ENCODE measurements around the gene RAB29.

RAB29 gene

DNA sequence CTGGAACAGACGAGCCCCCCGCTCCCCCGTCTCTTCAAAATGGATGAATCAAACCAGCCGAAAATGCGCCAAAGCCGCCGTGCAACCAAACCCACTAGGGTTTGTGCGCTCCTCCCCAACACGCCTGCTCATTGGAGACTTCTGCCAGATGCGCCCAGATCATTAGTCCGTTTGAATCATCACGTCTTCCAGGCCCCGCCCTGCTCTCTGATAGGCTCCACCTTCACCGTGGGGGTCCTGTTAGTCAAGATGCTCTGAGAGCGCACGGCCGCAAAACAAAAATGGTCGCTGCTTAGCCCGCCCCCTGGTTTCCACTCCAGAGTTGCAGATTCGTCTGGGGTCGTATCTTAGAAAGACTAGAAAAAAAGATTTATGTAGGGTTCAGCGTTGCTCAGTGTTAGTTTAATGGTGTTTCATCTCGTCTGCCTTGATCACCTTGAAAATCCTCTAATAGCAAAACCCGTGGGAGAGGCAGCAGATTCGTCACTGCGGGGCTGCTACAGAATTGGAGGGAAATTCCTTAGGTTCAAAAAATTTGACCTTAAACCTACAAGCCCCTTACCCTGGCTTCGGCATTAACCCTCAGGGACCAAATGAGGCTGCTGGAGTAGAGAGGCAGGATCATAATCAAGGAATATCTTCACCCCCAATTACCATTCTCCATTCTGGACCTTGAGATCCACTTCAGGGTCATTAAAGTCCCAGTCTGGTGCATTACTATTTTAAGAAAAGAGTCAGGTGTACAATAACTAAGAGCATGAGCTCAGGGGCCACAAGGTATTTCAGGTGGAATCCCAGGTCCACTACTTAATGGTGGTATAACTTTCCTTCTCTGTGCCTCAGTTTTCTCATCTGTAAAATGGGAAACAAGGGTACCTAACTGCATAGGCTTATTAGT lies 24.9 kb downstream of the RAB29 start, which contains the start of gene NUCKS1 (continued):
- TF ChIP-seq, protein P1, sequence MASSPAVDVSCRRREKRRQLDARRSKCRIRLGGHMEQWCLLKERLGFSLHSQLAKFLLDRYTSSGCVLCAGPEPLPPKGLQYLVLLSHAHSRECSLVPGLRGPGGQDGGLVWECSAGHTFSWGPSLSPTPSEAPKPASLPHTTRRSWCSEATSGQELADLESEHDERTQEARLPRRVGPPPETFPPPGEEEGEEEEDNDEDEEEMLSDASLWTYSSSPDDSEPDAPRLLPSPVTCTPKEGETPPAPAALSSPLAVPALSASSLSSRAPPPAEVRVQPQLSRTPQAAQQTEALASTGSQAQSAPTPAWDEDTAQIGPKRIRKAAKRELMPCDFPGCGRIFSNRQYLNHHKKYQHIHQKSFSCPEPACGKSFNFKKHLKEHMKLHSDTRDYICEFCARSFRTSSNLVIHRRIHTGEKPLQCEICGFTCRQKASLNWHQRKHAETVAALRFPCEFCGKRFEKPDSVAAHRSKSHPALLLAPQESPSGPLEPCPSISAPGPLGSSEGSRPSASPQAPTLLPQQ (tag by site-specific recombination; IDR thresholded peaks at IDR 0.05) = peak; percentile 89
- TF ChIP-seq, protein P2, sequence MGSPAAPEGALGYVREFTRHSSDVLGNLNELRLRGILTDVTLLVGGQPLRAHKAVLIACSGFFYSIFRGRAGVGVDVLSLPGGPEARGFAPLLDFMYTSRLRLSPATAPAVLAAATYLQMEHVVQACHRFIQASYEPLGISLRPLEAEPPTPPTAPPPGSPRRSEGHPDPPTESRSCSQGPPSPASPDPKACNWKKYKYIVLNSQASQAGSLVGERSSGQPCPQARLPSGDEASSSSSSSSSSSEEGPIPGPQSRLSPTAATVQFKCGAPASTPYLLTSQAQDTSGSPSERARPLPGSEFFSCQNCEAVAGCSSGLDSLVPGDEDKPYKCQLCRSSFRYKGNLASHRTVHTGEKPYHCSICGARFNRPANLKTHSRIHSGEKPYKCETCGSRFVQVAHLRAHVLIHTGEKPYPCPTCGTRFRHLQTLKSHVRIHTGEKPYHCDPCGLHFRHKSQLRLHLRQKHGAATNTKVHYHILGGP (tag by site-specific recombination; IDR thresholded peaks at IDR 0.05) = no peak; the same call in 1 of the 2 replicates
- TF ChIP-seq GLI2 (tag by site-specific recombination; IDR thresholded peaks at IDR 0.05; ENCODE audit: borderline replicate concordance, low read depth) = no peak
- TF ChIP-seq SCRT1 (tag by site-specific recombination; IDR thresholded peaks at IDR 0.05; ENCODE audit: borderline replicate concordance) = no peak
- TF ChIP-seq ZNF184 (tag by site-specific recombination; IDR thresholded peaks at IDR 0.05) = 0 out of 2 replicates have a peak, but pooled peaks have one; percentile 11
- TF ChIP-seq MYNN (tag by site-specific recombination; IDR thresholded peaks at IDR 0.05; ENCODE audit: borderline replicate concordance) = no peak
- TF ChIP-seq, protein P3, sequence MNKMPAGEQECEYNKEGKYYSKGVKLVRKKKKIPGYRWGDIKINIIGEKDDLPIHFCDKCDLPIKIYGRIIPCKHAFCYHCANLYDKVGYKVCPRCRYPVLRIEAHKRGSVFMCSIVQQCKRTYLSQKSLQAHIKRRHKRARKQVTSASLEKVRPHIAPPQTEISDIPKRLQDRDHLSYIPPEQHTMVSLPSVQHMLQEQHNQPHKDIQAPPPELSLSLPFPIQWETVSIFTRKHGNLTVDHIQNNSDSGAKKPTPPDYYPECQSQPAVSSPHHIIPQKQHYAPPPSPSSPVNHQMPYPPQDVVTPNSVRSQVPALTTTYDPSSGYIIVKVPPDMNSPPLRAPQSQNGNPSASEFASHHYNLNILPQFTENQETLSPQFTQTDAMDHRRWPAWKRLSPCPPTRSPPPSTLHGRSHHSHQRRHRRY (tag by site-specific recombination; IDR thresholded peaks at IDR 0.05) = peak; percentile 91; the same call in 1 of the 2 replicates
- TF ChIP-seq ZBTB17 (tag by site-specific recombination; IDR thresholded peaks at IDR 0.05) = peak; percentile 86; the same call in 1 of the 2 replicates
- no peak for TF ChIP-seq SETDB1 (IDR thresholded peaks at IDR 0.05; ENCODE audit: insufficient read length, low read length)
- TF ChIP-seq ZNF654 (tag by site-specific recombination; IDR thresholded peaks at IDR 0.05; ENCODE audit: low read depth) = no peak; the same call in 1 of the 2 replicates
- TF ChIP-seq, protein P4, sequence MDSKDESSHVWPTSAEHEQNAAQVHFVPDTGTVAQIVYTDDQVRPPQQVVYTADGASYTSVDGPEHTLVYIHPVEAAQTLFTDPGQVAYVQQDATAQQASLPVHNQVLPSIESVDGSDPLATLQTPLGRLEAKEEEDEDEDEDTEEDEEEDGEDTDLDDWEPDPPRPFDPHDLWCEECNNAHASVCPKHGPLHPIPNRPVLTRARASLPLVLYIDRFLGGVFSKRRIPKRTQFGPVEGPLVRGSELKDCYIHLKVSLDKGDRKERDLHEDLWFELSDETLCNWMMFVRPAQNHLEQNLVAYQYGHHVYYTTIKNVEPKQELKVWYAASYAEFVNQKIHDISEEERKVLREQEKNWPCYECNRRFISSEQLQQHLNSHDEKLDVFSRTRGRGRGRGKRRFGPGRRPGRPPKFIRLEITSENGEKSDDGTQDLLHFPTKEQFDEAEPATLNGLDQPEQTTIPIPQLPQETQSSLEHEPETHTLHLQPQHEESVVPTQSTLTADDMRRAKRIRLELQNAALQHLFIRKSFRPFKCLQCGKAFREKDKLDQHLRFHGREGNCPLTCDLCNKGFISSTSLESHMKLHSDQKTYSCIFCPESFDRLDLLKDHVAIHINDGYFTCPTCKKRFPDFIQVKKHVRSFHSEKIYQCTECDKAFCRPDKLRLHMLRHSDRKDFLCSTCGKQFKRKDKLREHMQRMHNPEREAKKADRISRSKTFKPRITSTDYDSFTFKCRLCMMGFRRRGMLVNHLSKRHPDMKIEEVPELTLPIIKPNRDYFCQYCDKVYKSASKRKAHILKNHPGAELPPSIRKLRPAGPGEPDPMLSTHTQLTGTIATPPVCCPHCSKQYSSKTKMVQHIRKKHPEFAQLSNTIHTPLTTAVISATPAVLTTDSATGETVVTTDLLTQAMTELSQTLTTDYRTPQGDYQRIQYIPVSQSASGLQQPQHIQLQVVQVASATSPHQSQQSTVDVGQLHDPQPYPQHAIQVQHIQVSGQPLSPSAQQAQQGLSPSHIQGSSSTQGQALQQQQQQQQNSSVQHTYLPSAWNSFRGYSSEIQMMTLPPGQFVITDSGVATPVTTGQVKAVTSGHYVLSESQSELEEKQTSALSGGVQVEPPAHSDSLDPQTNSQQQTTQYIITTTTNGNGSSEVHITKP (tag by site-specific recombination; IDR thresholded peaks at IDR 0.05) = peak; percentile 72
- TF ChIP-seq ZFHX2 (tag by site-specific recombination; conservative IDR thresholded peaks at IDR 0.05) = peak; percentile 92
- TF ChIP-seq, protein P5, sequence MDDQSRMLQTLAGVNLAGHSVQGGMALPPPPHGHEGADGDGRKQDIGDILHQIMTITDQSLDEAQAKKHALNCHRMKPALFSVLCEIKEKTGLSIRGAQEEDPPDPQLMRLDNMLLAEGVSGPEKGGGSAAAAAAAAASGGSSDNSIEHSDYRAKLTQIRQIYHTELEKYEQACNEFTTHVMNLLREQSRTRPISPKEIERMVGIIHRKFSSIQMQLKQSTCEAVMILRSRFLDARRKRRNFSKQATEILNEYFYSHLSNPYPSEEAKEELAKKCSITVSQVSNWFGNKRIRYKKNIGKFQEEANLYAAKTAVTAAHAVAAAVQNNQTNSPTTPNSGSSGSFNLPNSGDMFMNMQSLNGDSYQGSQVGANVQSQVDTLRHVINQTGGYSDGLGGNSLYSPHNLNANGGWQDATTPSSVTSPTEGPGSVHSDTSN (CRISPR knock-in tag; IDR thresholded peaks at IDR 0.05) = no peak
- TF ChIP-seq WT1 (tag by site-specific recombination; IDR thresholded peaks at IDR 0.05) = peak; percentile 63; the same call in 1 of the 2 replicates
- no peak for TF ChIP-seq PRDM1 (tag by site-specific recombination; IDR thresholded peaks at IDR 0.05)
- TF ChIP-seq ZNF433 (tag by site-specific recombination; IDR thresholded peaks at IDR 0.05; ENCODE audit: low read depth) = no peak; the same call in 1 of the 2 replicates
- TF ChIP-seq, protein P6, sequence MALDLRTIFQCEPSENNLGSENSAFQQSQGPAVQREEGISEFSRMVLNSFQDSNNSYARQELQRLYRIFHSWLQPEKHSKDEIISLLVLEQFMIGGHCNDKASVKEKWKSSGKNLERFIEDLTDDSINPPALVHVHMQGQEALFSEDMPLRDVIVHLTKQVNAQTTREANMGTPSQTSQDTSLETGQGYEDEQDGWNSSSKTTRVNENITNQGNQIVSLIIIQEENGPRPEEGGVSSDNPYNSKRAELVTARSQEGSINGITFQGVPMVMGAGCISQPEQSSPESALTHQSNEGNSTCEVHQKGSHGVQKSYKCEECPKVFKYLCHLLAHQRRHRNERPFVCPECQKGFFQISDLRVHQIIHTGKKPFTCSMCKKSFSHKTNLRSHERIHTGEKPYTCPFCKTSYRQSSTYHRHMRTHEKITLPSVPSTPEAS (tag by site-specific recombination; IDR thresholded peaks at IDR 0.05) = 0 out of 2 replicates have a peak, but pooled peaks have one; percentile 62
- TF ChIP-seq ZSCAN30 (tag by site-specific recombination; IDR thresholded peaks at IDR 0.05) = peak; percentile 68
- TF ChIP-seq HOXD13 (CRISPR knock-in tag; IDR thresholded peaks at IDR 0.05; ENCODE audit: borderline replicate concordance) = no peak
- 0 out of 2 replicates have a peak, but pooled peaks have one; percentile 4 for TF ChIP-seq ZNF785 (tag by site-specific recombination; IDR thresholded peaks at IDR 0.05)
- no peak for TF ChIP-seq ZNF112 (tag by site-specific recombination; IDR thresholded peaks at IDR 0.05)
- 0 out of 2 replicates have a peak, but pooled peaks have one; percentile 59 for TF ChIP-seq ZNF174 (tag by site-specific recombination; IDR thresholded peaks at IDR 0.05)

Measured in HEK293 (cell line).